ENCODE data around the gene CCDC157.
A peak's percentile ranks its signal among the peaks of the same experiment; 100 is the strongest.

Gene CCDC157

GRCh38 chr22:30338802-30339201 lies 18.0 kb upstream of the CCDC157 start:
- peaks cover 98% of the 10 kb centered on the region for H3K36me3 ChIP-seq (ENCODE audit: insufficient read depth, low read length)
- no peak overlapping the region for H3K4me3 ChIP-seq (ENCODE audit: low read depth in 1 of 2, low read length in 2 of 2)
- H3K27me3 ChIP-seq (ENCODE audit: control insufficient read depth in 1 of 2, insufficient read depth in 2 of 2, low read length in 2 of 2), result no peaks in the 10 kb centered on the region
- no peak overlapping the region for H3K9ac ChIP-seq (ENCODE audit: low read length)
- no peaks in the 10 kb centered on the region for H3K9me3 ChIP-seq (ENCODE audit: low read length)
- H3K27ac ChIP-seq (ENCODE audit: low read depth, low read length), result no peak overlapping the region
- no peaks in the 10 kb centered on the region for H3K4me1 ChIP-seq (ENCODE audit: insufficient read depth, low read length)

DNA sequence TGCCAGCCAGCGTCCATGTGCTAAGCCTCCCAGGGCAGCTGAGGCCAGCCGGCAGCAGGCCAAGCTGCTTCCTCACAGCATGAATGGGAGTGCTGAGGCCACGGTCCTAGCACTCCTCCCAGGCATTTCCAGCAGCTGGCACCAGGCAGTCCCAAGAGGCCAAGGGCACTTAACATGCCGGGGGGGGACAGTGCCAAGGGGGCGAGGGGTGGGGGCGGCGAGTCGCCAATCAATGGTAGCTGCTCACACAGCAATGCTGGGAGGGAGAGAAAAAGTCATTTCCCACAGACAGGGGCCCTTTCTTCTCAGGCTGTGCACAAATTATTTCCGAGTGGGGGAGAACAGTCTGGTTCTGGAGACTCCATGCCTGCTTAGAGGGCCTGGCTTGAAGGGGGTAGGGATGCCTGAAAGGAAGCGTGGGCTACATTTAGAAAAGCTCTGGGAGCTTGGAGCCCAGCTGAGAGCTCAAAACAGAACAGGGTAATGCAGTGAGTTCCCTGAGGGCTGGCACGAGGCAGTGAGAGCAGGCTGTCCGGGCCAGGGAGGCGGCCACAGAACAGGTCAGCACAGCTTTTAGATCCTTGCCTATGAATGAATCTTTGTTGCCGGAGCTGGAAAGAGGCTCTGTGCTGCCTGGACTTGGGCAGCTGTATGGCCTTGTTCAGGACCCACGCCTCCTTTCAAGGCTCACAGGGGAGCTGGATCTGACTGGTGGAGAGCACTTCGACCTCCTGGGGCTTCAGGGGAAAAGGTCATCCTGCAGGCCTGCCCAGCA lies 15.7 kb upstream of the CCDC157 start:
- Histone ChIP-seq H3K9me3 (ENCODE audit: low read length) (no peaks in the 10 kb centered on the region), H3K4me3 (ENCODE audit: low read depth in 1 of 2, low read length in 2 of 2) (no peak overlapping the region), H3K9ac (ENCODE audit: low read length) (no peak overlapping the region), H3K27ac (ENCODE audit: low read depth, low read length) (no peak overlapping the region), H3K36me3 (ENCODE audit: insufficient read depth, low read length) (peaks cover 98% of the 10 kb centered on the region), H3K27me3 (ENCODE audit: control insufficient read depth in 1 of 2, insufficient read depth in 2 of 2, low read length in 2 of 2) (no peaks in the 10 kb centered on the region), H3K4me1 (ENCODE audit: insufficient read depth, low read length) (no peaks in the 10 kb centered on the region)

- Histone ChIP-seq H3K4me3 (ENCODE audit: low read depth in 1 of 2, low read length in 2 of 2) (no peak overlapping the region), H3K9me3 (ENCODE audit: low read length) (no peaks in the 10 kb centered on the region), H3K27me3 (ENCODE audit: control insufficient read depth in 1 of 2, insufficient read depth in 2 of 2, low read length in 2 of 2) (no peaks in the 10 kb centered on the region), H3K27ac (ENCODE audit: low read depth, low read length) (no peak overlapping the region), H3K4me1 (ENCODE audit: insufficient read depth, low read length) (no peaks in the 10 kb centered on the region), H3K9ac (ENCODE audit: low read length) (no peak overlapping the region), H3K36me3 (ENCODE audit: insufficient read depth, low read length) (peaks cover 77% of the 10 kb centered on the region)
Measured at GRCh38 chr22:30344447-30345200, 12.2 kb upstream of the CCDC157 start.

DNA sequence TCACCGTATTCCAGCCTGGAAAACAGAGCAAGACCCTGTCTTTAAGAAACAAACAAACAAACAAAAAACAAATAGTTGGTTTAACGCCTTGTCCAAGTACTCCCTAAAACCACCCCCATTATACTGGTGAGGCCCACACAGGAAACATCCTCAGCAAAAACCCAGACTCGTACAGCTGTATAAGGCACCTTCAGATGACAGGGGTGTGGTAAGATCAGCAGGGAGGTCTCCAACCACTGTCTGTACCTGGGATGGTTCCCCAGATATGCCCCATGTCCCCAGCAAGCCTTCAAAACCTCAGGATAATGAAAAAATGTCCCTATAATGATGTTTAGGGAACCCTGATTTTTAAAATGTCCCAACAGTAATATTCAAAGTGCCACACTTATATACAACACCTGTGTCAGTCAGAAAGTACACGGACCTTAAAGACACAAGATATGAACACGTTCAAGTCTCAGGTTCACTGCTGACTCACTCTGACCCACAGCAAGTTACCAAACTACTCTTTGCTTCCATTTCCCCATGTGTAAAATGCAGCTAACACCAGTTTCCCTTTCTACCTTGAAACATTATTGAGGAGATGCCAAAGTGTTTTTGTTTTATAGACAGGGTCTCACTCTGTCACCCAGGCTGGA lies 9.4 kb upstream of the CCDC157 start:
- H3K9me3 ChIP-seq (ENCODE audit: low read length), result no peaks in the 10 kb centered on the region
- H3K4me3 ChIP-seq (ENCODE audit: low read depth in 1 of 2, low read length in 2 of 2), result no peak overlapping the region
- no peaks in the 10 kb centered on the region for H3K27me3 ChIP-seq (ENCODE audit: control insufficient read depth in 1 of 2, insufficient read depth in 2 of 2, low read length in 2 of 2)
- H3K27ac ChIP-seq (ENCODE audit: low read depth, low read length), result no peak overlapping the region
- H3K9ac ChIP-seq (ENCODE audit: low read length), result no peak overlapping the region
- peaks cover 67% of the 10 kb centered on the region for H3K36me3 ChIP-seq (ENCODE audit: insufficient read depth, low read length)
- no peaks in the 10 kb centered on the region for H3K4me1 ChIP-seq (ENCODE audit: insufficient read depth, low read length)

- Histone ChIP-seq H3K36me3 (ENCODE audit: insufficient read depth, low read length) (peaks cover 65% of the 10 kb centered on the region), H3K9me3 (ENCODE audit: low read length) (no peaks in the 10 kb centered on the region), H3K4me3 (ENCODE audit: low read depth in 1 of 2, low read length in 2 of 2) (no peak overlapping the region), H3K27ac (ENCODE audit: low read depth, low read length) (no peak overlapping the region), H3K27me3 (ENCODE audit: control insufficient read depth in 1 of 2, insufficient read depth in 2 of 2, low read length in 2 of 2) (no peaks in the 10 kb centered on the region), H3K9ac (ENCODE audit: low read length) (no peak overlapping the region), H3K4me1 (ENCODE audit: insufficient read depth, low read length) (no peaks in the 10 kb centered on the region)
Measured at GRCh38 chr22:30348404-30348803, 8.4 kb upstream of the CCDC157 start.

GRCh38 chr22:30348809-30349208 lies 8.0 kb upstream of the CCDC157 start:
- no peaks in the 10 kb centered on the region for H3K27me3 ChIP-seq (ENCODE audit: control insufficient read depth in 1 of 2, insufficient read depth in 2 of 2, low read length in 2 of 2)
- no peak overlapping the region for H3K9ac ChIP-seq (ENCODE audit: low read length)
- H3K9me3 ChIP-seq (ENCODE audit: low read length), result no peaks in the 10 kb centered on the region
- H3K4me1 ChIP-seq (ENCODE audit: insufficient read depth, low read length), result peaks cover 3% of the 10 kb centered on the region
- H3K36me3 ChIP-seq (ENCODE audit: insufficient read depth, low read length), result peaks cover 61% of the 10 kb centered on the region
- no peak overlapping the region for H3K27ac ChIP-seq (ENCODE audit: low read depth, low read length)
- H3K4me3 ChIP-seq (ENCODE audit: low read depth in 1 of 2, low read length in 2 of 2), result no peak overlapping the region

DNA sequence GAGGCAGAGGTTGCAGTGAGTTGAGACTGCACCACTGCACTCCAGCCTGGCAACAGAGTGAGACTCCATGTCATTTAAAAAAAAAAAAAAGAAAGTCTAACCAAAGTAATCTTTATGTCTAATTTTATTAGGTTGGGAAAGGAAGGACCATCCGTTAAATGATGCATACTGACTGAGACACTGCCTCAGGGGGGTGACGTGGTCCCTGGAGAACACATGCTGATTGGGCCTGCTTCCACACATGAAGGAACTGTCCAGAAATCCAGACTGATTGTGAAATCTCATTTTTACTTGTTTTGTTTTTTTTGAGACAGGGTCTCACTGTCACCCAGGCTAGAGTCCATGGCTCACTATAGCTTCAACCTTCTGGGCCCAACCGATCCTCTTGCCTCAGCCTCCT lies 5.6 kb upstream of the CCDC157 start:
- H3K4me1 ChIP-seq (ENCODE audit: insufficient read depth, low read length), result peaks cover 25% of the 10 kb centered on the region
- H3K36me3 ChIP-seq (ENCODE audit: insufficient read depth, low read length), result peaks cover 36% of the 10 kb centered on the region
- no peaks in the 10 kb centered on the region for H3K27me3 ChIP-seq (ENCODE audit: control insufficient read depth in 1 of 2, insufficient read depth in 2 of 2, low read length in 2 of 2)
- H3K9ac ChIP-seq (ENCODE audit: low read length), result no peak overlapping the region
- no peaks in the 10 kb centered on the region for H3K9me3 ChIP-seq (ENCODE audit: low read length)
- H3K27ac ChIP-seq (ENCODE audit: low read depth, low read length), result no peak overlapping the region
- no peak overlapping the region for H3K4me3 ChIP-seq (ENCODE audit: low read depth in 1 of 2, low read length in 2 of 2)

- H3K9ac ChIP-seq (ENCODE audit: low read length), result no peak overlapping the region
- H3K36me3 ChIP-seq (ENCODE audit: insufficient read depth, low read length), result peaks cover 25% of the 10 kb centered on the region
- H3K27me3 ChIP-seq (ENCODE audit: control insufficient read depth in 1 of 2, insufficient read depth in 2 of 2, low read length in 2 of 2), result no peaks in the 10 kb centered on the region
- no peak overlapping the region for H3K27ac ChIP-seq (ENCODE audit: low read depth, low read length)
- no peak overlapping the region for H3K4me3 ChIP-seq (ENCODE audit: low read depth in 1 of 2, low read length in 2 of 2)
- peaks cover 29% of the 10 kb centered on the region for H3K4me1 ChIP-seq (ENCODE audit: insufficient read depth, low read length)
- H3K9me3 ChIP-seq (ENCODE audit: low read length), result no peaks in the 10 kb centered on the region
Measured at GRCh38 chr22:30354644-30355043, 2.2 kb upstream of the CCDC157 start.

- H3K4me3 ChIP-seq (ENCODE audit: low read depth in 1 of 2, low read length in 2 of 2), result peak overlapping the region; percentile 35 to 77
- peak overlapping the region; percentile 21 for H3K27ac ChIP-seq (ENCODE audit: low read depth, low read length)
- peak overlapping the region; percentile 29 for H3K9ac ChIP-seq (ENCODE audit: low read length)
- H3K36me3 ChIP-seq (ENCODE audit: insufficient read depth, low read length), result peaks cover 9% of the 10 kb centered on the region
- H3K27me3 ChIP-seq (ENCODE audit: control insufficient read depth in 1 of 2, insufficient read depth in 2 of 2, low read length in 2 of 2), result no peaks in the 10 kb centered on the region
- H3K9me3 ChIP-seq (ENCODE audit: low read length), result no peaks in the 10 kb centered on the region
- H3K4me1 ChIP-seq (ENCODE audit: insufficient read depth, low read length), result peaks cover 29% of the 10 kb centered on the region
Measured at GRCh38 chr22:30357236-30357570, 396 bp downstream of the CCDC157 start.

GRCh38 chr22:30357650-30358215 lies 926 bp downstream of the CCDC157 start:
- peaks cover 4% of the 10 kb centered on the region for H3K36me3 ChIP-seq (ENCODE audit: insufficient read depth, low read length)
- H3K4me3 ChIP-seq (ENCODE audit: low read depth in 1 of 2, low read length in 2 of 2), result no peak overlapping the region
- no peak overlapping the region for H3K27ac ChIP-seq (ENCODE audit: low read depth, low read length)
- H3K9me3 ChIP-seq (ENCODE audit: low read length), result no peaks in the 10 kb centered on the region
- H3K27me3 ChIP-seq (ENCODE audit: control insufficient read depth in 1 of 2, insufficient read depth in 2 of 2, low read length in 2 of 2), result no peaks in the 10 kb centered on the region
- H3K4me1 ChIP-seq (ENCODE audit: insufficient read depth, low read length), result peaks cover 29% of the 10 kb centered on the region
- H3K9ac ChIP-seq (ENCODE audit: low read length), result no peak overlapping the region

GRCh38 chr22:30358541-30358940 lies 1.7 kb downstream of the CCDC157 start:
- no peak overlapping the region for H3K27ac ChIP-seq (ENCODE audit: low read depth, low read length)
- H3K9ac ChIP-seq (ENCODE audit: low read length), result no peak overlapping the region
- H3K4me3 ChIP-seq (ENCODE audit: low read depth in 1 of 2, low read length in 2 of 2), result no peak overlapping the region
- H3K36me3 ChIP-seq (ENCODE audit: insufficient read depth, low read length), result no peaks in the 10 kb centered on the region
- H3K4me1 ChIP-seq (ENCODE audit: insufficient read depth, low read length), result peaks cover 29% of the 10 kb centered on the region
- H3K27me3 ChIP-seq (ENCODE audit: control insufficient read depth in 1 of 2, insufficient read depth in 2 of 2, low read length in 2 of 2), result no peaks in the 10 kb centered on the region
- H3K9me3 ChIP-seq (ENCODE audit: low read length), result no peaks in the 10 kb centered on the region
